Measurements from ENCODE around the gene RALY. TPM values are rescaled to one million over a fixed set of nuclear protein-coding genes. Genes with fewer than 3 reads are reported as not detected.
"Not testable (repeated sequence)": the region's sequence is repeated elsewhere in the genome, so short reads cannot be mapped to it uniquely, and the experiment has no call there.

The RALY gene

GRCh38 chr20:34132943-34133342 is 139.2 kb downstream of the RALY start:
- H3K27me3 ChIP-seq (ENCODE audit: control insufficient read depth, insufficient read depth, low read length) = peaks cover 39% of the 10 kb centered on the region
- H3K4me1 ChIP-seq (ENCODE audit: control insufficient read depth, insufficient read depth, low read length); H3K9ac ChIP-seq (ENCODE audit: low read depth, low read length); H3K36me3 ChIP-seq (ENCODE audit: insufficient read depth, low read length); H3K4me2 ChIP-seq (ENCODE audit: low read length); H3K9me3 ChIP-seq (replicated peaks; ENCODE audit: low read length); H3K4me3 ChIP-seq (ENCODE audit: low read length): not testable (repeated sequence)

GRCh38 chr20:34133365-34133860 is 139.7 kb downstream of the RALY start:
- peaks cover 36% of the 10 kb centered on the region for H3K27me3 ChIP-seq (ENCODE audit: control insufficient read depth, insufficient read depth, low read length)
- not testable (repeated sequence) for H3K36me3 ChIP-seq (ENCODE audit: insufficient read depth, low read length); H3K9me3 ChIP-seq (replicated peaks; ENCODE audit: low read length); H3K4me3 ChIP-seq (ENCODE audit: low read length); H3K4me1 ChIP-seq (ENCODE audit: control insufficient read depth, insufficient read depth, low read length); H3K9ac ChIP-seq (ENCODE audit: low read depth, low read length); H3K4me2 ChIP-seq (ENCODE audit: low read length)

Small RNA genes lying within 50 kb of the gene (small RNA-seq; reads per million reads assigned to genes)
- not detected for gene MIR4755
